ENCODE measurements around the gene KCNJ5.

DNA sequence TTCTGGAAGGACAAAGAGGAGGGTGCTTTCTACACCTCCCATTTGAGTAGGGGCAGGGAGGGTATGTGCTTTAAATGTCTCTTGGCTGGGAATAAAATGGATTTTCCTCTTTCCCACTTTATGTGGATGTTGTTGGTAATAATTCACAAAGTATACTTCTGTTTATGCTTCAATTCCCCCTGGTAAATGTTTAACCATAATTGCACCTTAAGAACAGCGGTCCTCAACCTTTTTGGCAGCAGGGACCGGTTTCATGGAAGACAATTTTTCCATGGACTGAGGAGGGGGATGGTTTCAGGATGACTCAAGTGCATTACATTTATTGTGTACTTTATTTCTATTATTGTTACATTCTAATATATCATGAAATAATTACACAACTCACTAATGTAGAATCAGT is 55.5 kb downstream of the KCNJ5 start:
- TF ChIP-seq, protein P1, sequence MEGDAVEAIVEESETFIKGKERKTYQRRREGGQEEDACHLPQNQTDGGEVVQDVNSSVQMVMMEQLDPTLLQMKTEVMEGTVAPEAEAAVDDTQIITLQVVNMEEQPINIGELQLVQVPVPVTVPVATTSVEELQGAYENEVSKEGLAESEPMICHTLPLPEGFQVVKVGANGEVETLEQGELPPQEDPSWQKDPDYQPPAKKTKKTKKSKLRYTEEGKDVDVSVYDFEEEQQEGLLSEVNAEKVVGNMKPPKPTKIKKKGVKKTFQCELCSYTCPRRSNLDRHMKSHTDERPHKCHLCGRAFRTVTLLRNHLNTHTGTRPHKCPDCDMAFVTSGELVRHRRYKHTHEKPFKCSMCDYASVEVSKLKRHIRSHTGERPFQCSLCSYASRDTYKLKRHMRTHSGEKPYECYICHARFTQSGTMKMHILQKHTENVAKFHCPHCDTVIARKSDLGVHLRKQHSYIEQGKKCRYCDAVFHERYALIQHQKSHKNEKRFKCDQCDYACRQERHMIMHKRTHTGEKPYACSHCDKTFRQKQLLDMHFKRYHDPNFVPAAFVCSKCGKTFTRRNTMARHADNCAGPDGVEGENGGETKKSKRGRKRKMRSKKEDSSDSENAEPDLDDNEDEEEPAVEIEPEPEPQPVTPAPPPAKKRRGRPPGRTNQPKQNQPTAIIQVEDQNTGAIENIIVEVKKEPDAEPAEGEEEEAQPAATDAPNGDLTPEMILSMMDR (IDR thresholded peaks at IDR 0.05), result no peak
- no peak for TF ChIP-seq POLR2A (IDR thresholded peaks at IDR 0.05)
